ENCODE measurements around the gene SLC12A6. TPM values are rescaled to one million over a fixed set of nuclear protein-coding genes. Genes with fewer than 3 reads are reported as not detected.
A peak's percentile ranks its signal among the peaks of the same experiment; 100 is the strongest.

Gene SLC12A6
- total RNA-seq, 4 donors from 2014 or later, result 32.6 to 47.8 (median 42.1) TPM

DNA sequence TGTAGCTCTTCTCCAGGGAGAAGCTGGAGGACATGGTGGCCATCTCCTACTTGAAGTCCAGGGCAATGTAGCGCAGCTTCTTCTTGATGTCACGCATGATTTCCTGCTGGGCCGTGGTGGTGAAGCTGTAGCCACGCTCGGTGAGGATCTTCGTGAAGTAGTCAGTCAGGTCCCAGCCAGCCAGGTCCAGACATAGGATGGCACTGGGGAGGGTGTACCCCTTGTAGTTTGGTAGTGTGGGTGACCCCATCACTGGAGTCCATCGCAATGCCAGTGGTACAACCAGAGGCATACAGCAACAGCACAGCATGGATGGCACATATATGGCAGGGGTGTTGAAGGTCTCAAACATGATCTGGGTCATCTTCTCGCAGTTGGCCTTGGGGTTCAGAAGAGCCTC lies 36.4 kb upstream of the SLC12A6 start:
- WGBS, 2 donors, result 81 to 100% methylated on average over 4 to 8 of the region's 8 CpGs
- Histone ChIP-seq H3K4me1 (no peaks in the 10 kb centered on the region), H3K36me3 (no peaks in the 10 kb centered on the region), H3K4me3 (replicated peaks in 1 of 3) (no peak overlapping the region), H3K9me3 (no peaks in the 10 kb centered on the region), H3K27me3 (no peaks in the 10 kb centered on the region), H3K27ac (no peak overlapping the region)
- intact Hi-C loops (cut with DNase I), result no loop called here
- TF ChIP-seq, protein P1, sequence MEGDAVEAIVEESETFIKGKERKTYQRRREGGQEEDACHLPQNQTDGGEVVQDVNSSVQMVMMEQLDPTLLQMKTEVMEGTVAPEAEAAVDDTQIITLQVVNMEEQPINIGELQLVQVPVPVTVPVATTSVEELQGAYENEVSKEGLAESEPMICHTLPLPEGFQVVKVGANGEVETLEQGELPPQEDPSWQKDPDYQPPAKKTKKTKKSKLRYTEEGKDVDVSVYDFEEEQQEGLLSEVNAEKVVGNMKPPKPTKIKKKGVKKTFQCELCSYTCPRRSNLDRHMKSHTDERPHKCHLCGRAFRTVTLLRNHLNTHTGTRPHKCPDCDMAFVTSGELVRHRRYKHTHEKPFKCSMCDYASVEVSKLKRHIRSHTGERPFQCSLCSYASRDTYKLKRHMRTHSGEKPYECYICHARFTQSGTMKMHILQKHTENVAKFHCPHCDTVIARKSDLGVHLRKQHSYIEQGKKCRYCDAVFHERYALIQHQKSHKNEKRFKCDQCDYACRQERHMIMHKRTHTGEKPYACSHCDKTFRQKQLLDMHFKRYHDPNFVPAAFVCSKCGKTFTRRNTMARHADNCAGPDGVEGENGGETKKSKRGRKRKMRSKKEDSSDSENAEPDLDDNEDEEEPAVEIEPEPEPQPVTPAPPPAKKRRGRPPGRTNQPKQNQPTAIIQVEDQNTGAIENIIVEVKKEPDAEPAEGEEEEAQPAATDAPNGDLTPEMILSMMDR (IDR thresholded peaks at IDR 0.05), result no peak
- no peak for TF ChIP-seq POLR2A (IDR thresholded peaks at IDR 0.05)
- no peak for DNase-seq

DNA sequence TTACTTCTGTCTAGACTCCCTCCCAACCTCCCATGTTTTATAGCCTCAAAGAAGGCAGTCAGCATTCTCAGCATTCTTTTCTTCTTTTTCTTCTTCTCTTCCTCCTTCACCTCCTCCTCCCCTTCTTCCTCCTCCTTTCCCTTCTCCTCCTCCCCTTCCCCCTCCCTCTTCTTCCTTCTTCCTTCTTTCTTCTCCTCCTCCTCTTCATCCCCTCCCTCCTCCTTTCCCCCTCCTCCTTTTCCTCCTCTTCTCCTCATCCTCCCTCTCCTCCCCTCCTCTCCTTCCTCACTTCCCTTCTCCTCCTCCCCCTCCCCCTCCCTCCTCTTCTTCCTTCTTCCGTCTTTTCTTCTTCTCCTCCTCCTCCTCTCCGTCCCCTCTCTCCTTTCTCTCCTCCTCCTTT lies 33.1 kb upstream of the SLC12A6 start:
- Histone ChIP-seq H3K4me3 (replicated peaks in 1 of 3) (no peak overlapping the region), H3K27ac (no peak overlapping the region), H3K27me3 (no peaks in the 10 kb centered on the region), H3K36me3 (no peaks in the 10 kb centered on the region), H3K9me3 (no peaks in the 10 kb centered on the region), H3K4me1 (peaks cover 8 to 10% of the 10 kb centered on the region in 2 donors)
- TF ChIP-seq POLR2A (IDR thresholded peaks at IDR 0.05), result no peak
- TF ChIP-seq, protein P1 (IDR thresholded peaks at IDR 0.05), result no peak
- WGBS, 2 donors, result 44 to 67% methylated on average over 2 of the region's 2 CpGs
- DNase-seq, result no peak
- intact Hi-C loops (cut with DNase I), result no loop called here

DNA sequence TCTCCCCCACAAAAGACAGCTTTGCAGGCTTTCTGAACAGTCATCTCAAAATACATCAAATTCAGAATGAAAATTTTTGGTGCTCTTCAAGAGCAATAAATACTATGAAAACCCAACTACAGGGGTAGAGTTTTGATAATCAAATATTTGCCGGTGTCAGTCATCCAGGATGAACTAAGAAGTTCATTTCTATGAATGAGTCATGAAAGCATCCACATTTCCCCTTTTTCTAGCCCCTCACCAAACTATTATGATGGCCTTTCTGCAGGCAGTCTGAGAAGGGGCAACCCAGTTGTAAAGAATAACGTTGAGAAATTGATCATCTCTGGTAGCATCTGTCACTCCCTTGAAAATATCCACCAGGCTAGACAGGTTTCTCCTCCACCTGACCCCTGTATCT lies 32.5 kb upstream of the SLC12A6 start:
- no peaks in the 10 kb centered on the region for H3K9me3 ChIP-seq
- no peak for DNase-seq
- TF ChIP-seq POLR2A (IDR thresholded peaks at IDR 0.05), result no peak
- TF ChIP-seq, protein P1 (IDR thresholded peaks at IDR 0.05), result no peak
- whole genome bisulfite sequencing, 2 donors, result 71 to 78% methylated on average over 2 of the region's 2 CpGs
- H3K36me3 ChIP-seq, result no peaks in the 10 kb centered on the region
- H3K4me1 ChIP-seq, result peaks cover 8 to 13% of the 10 kb centered on the region in 2 donors
- H3K27ac ChIP-seq, result no peak overlapping the region
- intact Hi-C loops (cut with DNase I), result no loop called here
- H3K4me3 ChIP-seq (replicated peaks in 1 of 3), result no peak overlapping the region
- no peaks in the 10 kb centered on the region for H3K27me3 ChIP-seq

DNA sequence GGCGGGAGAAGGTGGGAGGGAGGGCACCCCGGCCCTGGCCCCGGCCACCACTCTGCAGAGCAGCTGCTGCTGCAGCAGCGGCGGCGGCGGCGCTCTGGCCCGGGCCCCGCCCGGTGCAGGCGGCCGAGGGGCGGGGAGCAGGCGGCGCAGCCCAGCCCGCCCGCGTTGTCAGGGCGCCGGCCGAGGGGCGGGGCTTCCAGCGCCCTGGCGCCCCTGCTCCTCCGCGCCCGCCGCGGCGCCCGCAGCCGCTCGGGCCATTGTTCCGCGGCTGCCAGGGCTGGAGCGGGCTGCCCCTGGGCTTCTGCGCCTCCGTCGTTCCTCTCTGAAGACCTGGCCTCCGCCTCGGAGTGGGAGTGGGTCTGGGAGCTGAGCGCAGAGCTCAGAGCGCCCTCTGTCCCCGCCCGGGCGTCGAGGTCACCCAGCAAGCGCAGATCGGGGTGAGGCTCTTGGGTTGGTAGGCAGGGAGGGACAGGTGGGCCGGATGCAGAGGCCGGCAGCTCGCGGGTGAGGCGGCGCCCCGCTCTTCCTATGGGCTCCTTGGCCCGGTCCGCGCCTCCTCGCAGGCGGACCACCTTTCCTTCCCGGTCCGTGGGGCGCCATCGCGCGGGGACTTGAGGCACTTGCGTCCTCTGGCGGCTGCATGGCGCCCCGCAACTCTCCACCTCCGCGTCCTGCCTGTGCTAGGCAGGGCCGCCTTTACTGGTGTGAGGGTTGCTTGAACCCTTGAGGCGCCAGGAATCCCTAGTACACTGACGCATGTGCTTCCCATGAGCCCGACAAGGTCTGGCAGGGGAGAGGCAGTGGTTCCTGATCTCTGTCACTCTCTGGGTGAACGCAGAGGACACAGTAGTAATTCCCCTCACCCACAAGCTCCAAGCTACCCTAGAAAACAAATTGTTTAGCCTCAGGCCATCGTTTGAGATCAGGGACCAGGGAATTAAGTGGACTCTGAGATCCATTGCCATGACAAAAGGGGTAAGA lies 29.8 kb upstream of the SLC12A6 start, which contains the start of gene LPCAT4:
LPCAT4 (minus strand) TSS at position 96 of the 981 bp plus-strand sequence. CDS start 96 bp downstream, outside the sequence.
- WGBS, 2 donors, result 0 to 1% methylated on average over 21 to 45 of the region's 80 CpGs
- Histone ChIP-seq H3K27me3 (no peaks in the 10 kb centered on the region), H3K4me3 (replicated peaks in 1 of 3) (peak within 1 kb of the TSS; percentile 45 to 99 (median 93)), H3K9me3 (no peaks in the 10 kb centered on the region), H3K4me1 (peaks cover 8 to 13% of the 10 kb centered on the region in 2 donors), H3K36me3 (no peaks in the 10 kb centered on the region), H3K27ac (peak within 1 kb of the TSS; percentile 91 to 97 (median 95))
- DNase-seq, result peak; percentile 90 to 92
- intact Hi-C loops (cut with DNase I), result loop anchor here (5.0 to 10.0 kb wide), 3 partner anchors 53 to 263 kb away; partner anchors contain the start of genes EMC7, GOLGA8B and PGBD4
- TF ChIP-seq, protein P1 (IDR thresholded peaks at IDR 0.05), result peak; percentile 69 to 98 (median 94)
- peak in 1 of 2 donors; percentile 84 for TF ChIP-seq POLR2A (IDR thresholded peaks at IDR 0.05)
